ENCODE results near the gene RASGRP3.

RASGRP3 gene

DNA sequence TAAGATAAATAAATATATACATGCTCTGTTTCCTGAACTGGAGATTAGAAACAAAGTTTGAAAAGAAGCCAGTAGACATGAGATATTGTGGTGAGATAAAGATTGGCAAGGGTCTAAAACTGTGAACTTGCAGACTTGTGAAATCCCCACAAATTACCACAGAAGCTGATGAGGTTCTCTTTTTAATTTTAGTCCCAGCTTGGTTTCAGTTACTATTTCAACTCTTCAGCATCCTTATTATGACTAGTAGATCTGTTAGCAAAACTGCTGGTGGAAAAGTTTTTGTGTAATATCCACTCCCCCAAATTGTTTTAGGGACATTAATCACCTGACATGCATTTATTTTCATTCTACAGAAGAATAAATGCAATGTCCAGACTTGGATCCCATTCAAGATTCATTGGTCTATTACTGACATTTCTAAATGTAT, 20.8 kb downstream of the RASGRP3 start:
- peak; percentile 91 for DNase-seq (ENCODE audit: low read depth)
- TF ChIP-seq, protein P1, sequence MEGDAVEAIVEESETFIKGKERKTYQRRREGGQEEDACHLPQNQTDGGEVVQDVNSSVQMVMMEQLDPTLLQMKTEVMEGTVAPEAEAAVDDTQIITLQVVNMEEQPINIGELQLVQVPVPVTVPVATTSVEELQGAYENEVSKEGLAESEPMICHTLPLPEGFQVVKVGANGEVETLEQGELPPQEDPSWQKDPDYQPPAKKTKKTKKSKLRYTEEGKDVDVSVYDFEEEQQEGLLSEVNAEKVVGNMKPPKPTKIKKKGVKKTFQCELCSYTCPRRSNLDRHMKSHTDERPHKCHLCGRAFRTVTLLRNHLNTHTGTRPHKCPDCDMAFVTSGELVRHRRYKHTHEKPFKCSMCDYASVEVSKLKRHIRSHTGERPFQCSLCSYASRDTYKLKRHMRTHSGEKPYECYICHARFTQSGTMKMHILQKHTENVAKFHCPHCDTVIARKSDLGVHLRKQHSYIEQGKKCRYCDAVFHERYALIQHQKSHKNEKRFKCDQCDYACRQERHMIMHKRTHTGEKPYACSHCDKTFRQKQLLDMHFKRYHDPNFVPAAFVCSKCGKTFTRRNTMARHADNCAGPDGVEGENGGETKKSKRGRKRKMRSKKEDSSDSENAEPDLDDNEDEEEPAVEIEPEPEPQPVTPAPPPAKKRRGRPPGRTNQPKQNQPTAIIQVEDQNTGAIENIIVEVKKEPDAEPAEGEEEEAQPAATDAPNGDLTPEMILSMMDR (IDR thresholded peaks at IDR 0.05; ENCODE audit: insufficient read depth, low read depth, low read length, missing control alignments), result no peak
- peak overlapping the region; percentile 57 for H3K4me3 ChIP-seq (ENCODE audit: low read depth, low read length)

DNA sequence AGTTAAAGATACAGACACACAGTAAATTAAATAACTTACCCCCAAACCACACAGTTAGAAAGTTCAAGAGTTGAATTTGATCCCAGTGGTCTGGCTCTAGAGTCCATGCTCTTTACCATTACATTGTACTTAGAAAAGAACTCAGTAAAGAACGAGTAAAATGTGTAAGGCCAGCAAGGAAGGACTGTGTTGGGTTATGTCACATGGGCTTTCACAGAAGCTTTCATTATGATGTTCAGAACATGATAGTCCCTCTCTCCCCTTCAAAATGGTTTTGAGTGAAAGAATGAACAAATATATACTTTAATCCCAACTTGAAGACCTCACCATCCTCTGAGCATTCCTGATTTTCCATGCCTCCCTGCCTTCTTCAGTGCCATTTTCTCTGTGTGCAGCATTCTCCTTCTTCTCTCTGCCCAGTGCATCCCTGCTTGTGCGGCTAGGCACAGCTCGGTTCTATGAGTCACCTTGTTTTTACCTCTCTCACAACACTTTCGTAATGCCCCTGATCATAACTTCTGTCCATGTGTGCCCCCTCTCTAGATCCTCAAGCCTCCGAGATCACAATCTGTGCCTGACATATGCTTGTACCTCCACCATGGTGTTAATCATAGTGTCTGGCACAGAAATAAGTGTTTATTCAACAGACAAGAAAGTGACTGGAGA, 22.0 kb downstream of the RASGRP3 start:
- H3K4me3 ChIP-seq (ENCODE audit: low read depth, low read length), result peak overlapping the region; percentile 57
- TF ChIP-seq, protein P1 (IDR thresholded peaks at IDR 0.05; ENCODE audit: insufficient read depth, low read depth, low read length, missing control alignments), result no peak
- DNase-seq (ENCODE audit: low read depth), result peak; percentile 78

DNA sequence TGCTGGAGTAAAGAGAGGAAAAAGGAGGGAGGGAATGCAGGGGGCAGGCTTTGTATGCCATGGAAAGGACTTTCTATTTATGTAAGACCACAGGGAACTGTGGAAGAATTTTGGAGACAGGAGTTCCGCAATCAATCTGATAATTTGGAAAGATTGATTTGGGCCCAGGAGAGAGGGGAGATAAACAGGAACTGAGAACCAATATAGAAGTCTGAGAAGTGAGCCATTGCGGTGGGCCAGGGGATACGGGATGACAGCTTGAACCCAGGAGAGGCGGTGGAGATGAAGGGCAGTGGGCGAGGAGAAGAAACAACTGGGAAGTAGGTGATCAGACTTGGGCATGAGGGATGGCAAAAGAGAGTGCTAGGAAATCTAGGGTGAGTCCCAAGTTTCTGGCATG, 23.7 kb downstream of the RASGRP3 start:
- DNase-seq (ENCODE audit: low read depth), result peak; percentile 32
- peak overlapping the region; percentile 57; the same call in 1 of the 2 replicates for H3K4me3 ChIP-seq (ENCODE audit: low read depth, low read length)
- TF ChIP-seq, protein P1 (IDR thresholded peaks at IDR 0.05; ENCODE audit: insufficient read depth, low read depth, low read length, missing control alignments), result no peak

DNA sequence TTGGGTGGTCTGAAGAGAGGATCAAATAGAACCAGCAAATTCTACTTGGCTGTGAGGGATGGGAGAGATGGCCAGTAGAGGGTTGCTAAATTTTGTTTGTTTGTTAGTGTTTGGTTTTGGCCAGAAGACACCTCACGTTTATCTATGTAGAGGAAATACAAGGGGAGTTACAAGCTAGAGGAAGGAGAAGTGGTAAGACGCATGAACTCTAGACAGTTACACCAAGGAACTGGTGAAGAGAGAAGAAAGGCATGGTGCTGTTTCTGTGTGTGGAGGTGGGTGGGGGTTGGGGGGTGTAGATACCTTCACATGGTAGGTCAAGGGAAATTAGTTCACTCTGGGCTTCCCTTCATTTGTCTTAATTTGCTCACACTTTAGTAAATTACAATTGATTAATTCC, 25.6 kb downstream of the RASGRP3 start:
- peak; percentile 52 for DNase-seq (ENCODE audit: low read depth)
- TF ChIP-seq, protein P1 (IDR thresholded peaks at IDR 0.05; ENCODE audit: insufficient read depth, low read depth, low read length, missing control alignments), result no peak
- no peak overlapping the region; the same call in 1 of the 2 replicates for H3K4me3 ChIP-seq (ENCODE audit: low read depth, low read length)

DNA sequence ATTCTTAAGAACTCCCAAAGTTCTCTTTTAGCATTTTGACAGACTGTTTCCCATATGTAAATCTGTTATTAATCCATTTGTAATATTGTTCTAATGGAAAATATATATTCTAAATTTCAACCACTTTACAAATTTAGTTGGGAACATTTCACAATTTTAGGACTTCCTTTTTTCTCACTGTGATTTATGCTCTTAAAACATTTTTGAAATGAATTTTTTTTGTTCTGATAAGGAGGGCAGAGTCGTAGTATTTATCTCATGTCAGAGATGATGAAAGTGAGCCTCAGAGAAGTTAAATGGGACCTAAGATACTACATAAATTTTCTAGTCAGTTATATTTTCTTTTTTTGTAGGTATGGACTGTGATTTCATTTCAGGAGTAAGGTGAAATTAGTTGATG, 26.6 kb downstream of the RASGRP3 start:
- TF ChIP-seq, protein P1 (IDR thresholded peaks at IDR 0.05; ENCODE audit: insufficient read depth, low read depth, low read length, missing control alignments), result no peak
- H3K4me3 ChIP-seq (ENCODE audit: low read depth, low read length), result no peak overlapping the region

DNA sequence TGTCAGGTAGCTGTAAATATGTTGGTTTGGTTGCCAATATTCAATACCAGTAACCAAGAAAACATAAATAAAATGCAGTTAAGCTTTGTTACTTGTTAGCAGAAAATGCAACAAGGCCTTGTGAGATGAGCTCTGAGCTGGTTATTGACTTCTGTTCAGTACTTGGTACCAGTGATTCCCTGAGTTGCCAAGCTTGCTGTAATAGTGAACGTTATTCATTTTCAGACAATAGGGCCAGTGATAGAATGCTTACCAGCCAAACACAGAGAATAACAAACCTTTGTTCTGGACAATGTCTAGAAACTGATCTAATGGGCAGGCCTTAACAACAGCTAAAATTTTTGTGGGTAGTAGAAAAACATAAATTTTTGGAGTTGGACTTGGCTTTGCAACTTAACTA, 29.5 kb downstream of the RASGRP3 start:
- H3K4me3 ChIP-seq (ENCODE audit: low read depth, low read length), result no peak overlapping the region
- DNase-seq (ENCODE audit: low read depth), result no peak
- TF ChIP-seq, protein P1 (IDR thresholded peaks at IDR 0.05; ENCODE audit: insufficient read depth, low read depth, low read length, missing control alignments), result no peak

More for the DNA sequence above, 26.6 kb downstream of the RASGRP3 start:
- no peak for DNase-seq (ENCODE audit: low read depth)

Measured in GM12865 (cell line).